VCaP (cell line): ENCODE measurements around the gene CASTOR2.

Experiments
- H3K27ac ChIP-seq: fragments of 450-650 bp; 2 replicates; pipeline ENCODE4 v1.5.1; 2017
- CTCF ChIP-seq: fragments of 450-650 bp; conservative IDR thresholded peaks from 2 replicates; pipeline ENCODE4 v1.5.1; 2017; ENCODE audit warnings: mild to moderate bottlenecking, moderate library complexity

Gene CASTOR2

GRCh38 chr7:75028299-75028698, 63.8 kb downstream of the CASTOR2 start:
- H3K27ac ChIP-seq, result no peak overlapping the region
- no peak for TF ChIP-seq CTCF

- no peak overlapping the region for H3K27ac ChIP-seq
- no peak for TF ChIP-seq CTCF
Observed at GRCh38 chr7:75033064-75033463, 68.6 kb downstream of the CASTOR2 start.

- H3K27ac ChIP-seq, result no peak overlapping the region
- no peak for TF ChIP-seq CTCF
Observed at GRCh38 chr7:75033826-75034225, 69.3 kb downstream of the CASTOR2 start.

- H3K27ac ChIP-seq, result no peak overlapping the region
- TF ChIP-seq CTCF, result no peak
Observed at GRCh38 chr7:75038508-75038907, 74.0 kb downstream of the CASTOR2 start.

GRCh38 chr7:75039166-75039565, 74.7 kb downstream of the CASTOR2 start:
- no peak for TF ChIP-seq CTCF
- H3K27ac ChIP-seq, result no peak overlapping the region

- no peak overlapping the region for H3K27ac ChIP-seq
- TF ChIP-seq CTCF, result no peak
Observed at GRCh38 chr7:75039709-75040108, 75.2 kb downstream of the CASTOR2 start.

GRCh38 chr7:75040512-75040911, 76.0 kb downstream of the CASTOR2 start:
- TF ChIP-seq CTCF, result no peak
- no peak overlapping the region for H3K27ac ChIP-seq

- no peak for TF ChIP-seq CTCF
- no peak overlapping the region for H3K27ac ChIP-seq
Observed at GRCh38 chr7:75042286-75042685, 77.8 kb downstream of the CASTOR2 start.
